K562 (cell line): ENCODE measurements around the gene FMNL1. TPM values are rescaled to one million over a fixed set of nuclear protein-coding genes. Genes with fewer than 3 reads are reported as not detected.

Source experiments
- BRD4 ChIP-seq: fragments of 200-600 bp; sonication (generic); IDR thresholded peaks from 2 replicates; pipeline ENCODE4 v1.6.1; 2017; ENCODE audit warnings: inconsistent platforms
- HDAC1 ChIP-seq, 2 experiments: fragments of 450-650 bp; IDR thresholded peaks; 2 replicates each; pipeline ENCODE4 v1.6.1; 2016 to 2017; ENCODE audit warnings: inconsistent platforms in 1 of 2, mild to moderate bottlenecking in 1 of 2, moderate library complexity in 1 of 2
- HNRNPL ChIP-seq: fragments of 200-400 bp; formaldehyde crosslinking; IDR thresholded peaks from 2 replicates; pipeline ENCODE4 v1.6.1; 2017; ENCODE audit warnings: low read depth, mild to moderate bottlenecking, low read length
- HNRNPUL1 ChIP-seq: fragments of 200-400 bp; formaldehyde crosslinking; IDR thresholded peaks from 2 replicates; pipeline ENCODE4 v1.6.1; 2017; ENCODE audit warnings: low read length
- KDM1A ChIP-seq, 2 experiments: fragments of 450-650 bp; IDR thresholded peaks; 2 replicates each; pipeline ENCODE4 v1.6.1; 2016; ENCODE audit warnings: mild to moderate bottlenecking in 2 of 2
- POLR3G ChIP-seq: IDR thresholded peaks from 2 replicates; pipeline ENCODE4 v1.6.1; 2011; ENCODE audit not compliant: insufficient read length, insufficient replicate concordance; ENCODE audit errors: extremely low read depth
- RBM39 ChIP-seq: fragments of 200-400 bp; formaldehyde crosslinking; optimal IDR thresholded peaks from 2 replicates; pipeline ENCODE3; 2018; ENCODE audit warnings: low read depth, low read length
- SMARCA4 ChIP-seq: fragments of 450-650 bp; IDR thresholded peaks from 2 replicates; pipeline ENCODE4 v1.6.1; 2016
- SMARCB1 ChIP-seq: IDR thresholded peaks from 2 replicates; pipeline ENCODE4 v1.6.1; 2011; ENCODE audit warnings: improper control_type of control experiment, low read depth; ENCODE audit not compliant: insufficient read length
- TRIM28 ChIP-seq: fragments of 450-650 bp; IDR thresholded peaks from 2 replicates; pipeline ENCODE4 v1.6.1; 2017
- ZNF212 ChIP-seq: fragments of 450-650 bp; formaldehyde crosslinking; IDR thresholded peaks from 2 replicates; pipeline ENCODE4 v1.4.0; 2020; ENCODE audit warnings: mild to moderate bottlenecking
- ZNF232 ChIP-seq: sonication (generic); formaldehyde crosslinking; IDR thresholded peaks from 2 replicates; pipeline ENCODE4 v1.8.0; 2022; ENCODE audit warnings: mild to moderate bottlenecking, missing genetic modification reagents
- ZNF766 ChIP-seq: fragments of 200-800 bp; sonication (Bioruptor generic); conservative IDR thresholded peaks from 2 replicates; pipeline ENCODE4 v1.6.1; 2016; ENCODE audit warnings: missing genetic modification characterization, missing compliant biosample characterization
- polyA plus RNA-seq, 8 experiments: library from polyadenylated mRNA; depleted of rRNA in 4 of 8; stranded (reverse) in 5 of 8; unstranded in 3 of 8; fragments of >200 nt; fragmentation: Nextera tagmentation in 2 of 8; fragmentation: Illumina TruSeq in 1 of 8; extraction: Ambion mirVana in 2 of 8; extraction: Trizol in 1 of 8; gene quantifications; 2 replicates each; pipeline versions ENCODE4 v1.2.1 to v1.2.3, GENCODE V29; 2011 to 2014; ENCODE audit warnings: inconsistent platforms in 1 of 8, missing spikeins in 1 of 8
- total RNA-seq, 7 experiments: library from RNA; depleted of rRNA in 6 of 7; stranded (reverse); fragments of >200 nt in 6 of 7; fragmentation: Illumina TruSeq in 2 of 7; extraction: Trizol in 2 of 7; gene quantifications; 2 replicates each; pipeline versions ENCODE4 v1.2.1 to v1.2.3, GENCODE V29; 2011 to 2021; ENCODE audit warnings: low replicate concordance in 1 of 7
- TF ChIP-seq, protein P1 (sequence below), 2 experiments: fragments of 450-650 bp; IDR thresholded peaks; 2 replicates each; pipeline ENCODE4 v1.6.1; 2016; ENCODE audit warnings: mild to moderate bottlenecking in 2 of 2, borderline replicate concordance in 1 of 2, low read depth in 1 of 2, moderate library complexity in 1 of 2
- TF ChIP-seq, protein P2 (sequence below): fragments of 250-450 bp; sonication (Bioruptor Pico); IDR thresholded peaks from 2 replicates; pipeline ENCODE4 v1.5.0; 2021
- TF ChIP-seq, protein P3 (sequence below): IDR thresholded peaks from 3 replicates; pipeline ENCODE4 v1.6.1; 2011; ENCODE audit warnings: borderline replicate concordance, mild to moderate bottlenecking; ENCODE audit not compliant: insufficient read length, insufficient read depth

Gene FMNL1
- total and polyA plus RNA-seq, 9 of the 15 experiments (the other 6 are each of a cell fraction or from before 2014, with no cell fraction given): 0.70 to 36.6 (median 7.7) TPM

DNA sequence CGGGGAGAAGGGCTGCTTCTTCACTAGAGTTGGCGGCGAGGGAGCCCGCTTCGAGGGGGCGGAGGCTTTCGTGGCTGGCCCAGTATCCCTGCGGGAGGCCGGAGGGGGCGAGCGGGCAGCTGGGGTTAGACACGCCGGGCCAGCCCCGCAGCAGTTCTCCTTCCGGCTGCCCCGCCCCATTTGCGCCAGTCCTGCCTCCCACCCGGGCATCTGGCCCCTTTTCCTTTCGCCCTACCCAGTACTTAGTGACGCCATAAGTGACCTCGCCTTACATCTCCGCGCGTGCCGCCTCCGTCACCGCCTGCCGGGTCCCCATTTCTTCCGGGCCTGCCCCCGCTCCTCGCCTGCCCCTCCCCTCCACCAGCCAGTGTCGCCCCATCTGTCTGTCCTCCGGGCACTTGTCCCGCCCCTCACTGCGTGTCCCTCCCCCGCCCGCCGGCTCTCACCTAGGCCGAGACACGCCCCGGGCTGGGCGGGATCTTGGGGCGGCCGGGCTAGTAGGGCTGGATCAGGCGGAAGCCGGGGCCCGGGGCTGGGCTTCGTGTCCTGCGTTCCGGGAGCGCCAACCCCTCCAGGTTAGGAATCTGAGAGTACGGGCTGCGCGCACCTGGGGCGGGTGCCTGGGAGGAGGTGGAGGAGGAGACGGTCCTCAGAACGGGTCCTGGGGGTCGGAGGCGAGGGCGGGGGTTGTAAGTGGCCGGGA is 25.9 kb downstream of the FMNL1 start (continued):
- TF ChIP-seq, protein P1, sequence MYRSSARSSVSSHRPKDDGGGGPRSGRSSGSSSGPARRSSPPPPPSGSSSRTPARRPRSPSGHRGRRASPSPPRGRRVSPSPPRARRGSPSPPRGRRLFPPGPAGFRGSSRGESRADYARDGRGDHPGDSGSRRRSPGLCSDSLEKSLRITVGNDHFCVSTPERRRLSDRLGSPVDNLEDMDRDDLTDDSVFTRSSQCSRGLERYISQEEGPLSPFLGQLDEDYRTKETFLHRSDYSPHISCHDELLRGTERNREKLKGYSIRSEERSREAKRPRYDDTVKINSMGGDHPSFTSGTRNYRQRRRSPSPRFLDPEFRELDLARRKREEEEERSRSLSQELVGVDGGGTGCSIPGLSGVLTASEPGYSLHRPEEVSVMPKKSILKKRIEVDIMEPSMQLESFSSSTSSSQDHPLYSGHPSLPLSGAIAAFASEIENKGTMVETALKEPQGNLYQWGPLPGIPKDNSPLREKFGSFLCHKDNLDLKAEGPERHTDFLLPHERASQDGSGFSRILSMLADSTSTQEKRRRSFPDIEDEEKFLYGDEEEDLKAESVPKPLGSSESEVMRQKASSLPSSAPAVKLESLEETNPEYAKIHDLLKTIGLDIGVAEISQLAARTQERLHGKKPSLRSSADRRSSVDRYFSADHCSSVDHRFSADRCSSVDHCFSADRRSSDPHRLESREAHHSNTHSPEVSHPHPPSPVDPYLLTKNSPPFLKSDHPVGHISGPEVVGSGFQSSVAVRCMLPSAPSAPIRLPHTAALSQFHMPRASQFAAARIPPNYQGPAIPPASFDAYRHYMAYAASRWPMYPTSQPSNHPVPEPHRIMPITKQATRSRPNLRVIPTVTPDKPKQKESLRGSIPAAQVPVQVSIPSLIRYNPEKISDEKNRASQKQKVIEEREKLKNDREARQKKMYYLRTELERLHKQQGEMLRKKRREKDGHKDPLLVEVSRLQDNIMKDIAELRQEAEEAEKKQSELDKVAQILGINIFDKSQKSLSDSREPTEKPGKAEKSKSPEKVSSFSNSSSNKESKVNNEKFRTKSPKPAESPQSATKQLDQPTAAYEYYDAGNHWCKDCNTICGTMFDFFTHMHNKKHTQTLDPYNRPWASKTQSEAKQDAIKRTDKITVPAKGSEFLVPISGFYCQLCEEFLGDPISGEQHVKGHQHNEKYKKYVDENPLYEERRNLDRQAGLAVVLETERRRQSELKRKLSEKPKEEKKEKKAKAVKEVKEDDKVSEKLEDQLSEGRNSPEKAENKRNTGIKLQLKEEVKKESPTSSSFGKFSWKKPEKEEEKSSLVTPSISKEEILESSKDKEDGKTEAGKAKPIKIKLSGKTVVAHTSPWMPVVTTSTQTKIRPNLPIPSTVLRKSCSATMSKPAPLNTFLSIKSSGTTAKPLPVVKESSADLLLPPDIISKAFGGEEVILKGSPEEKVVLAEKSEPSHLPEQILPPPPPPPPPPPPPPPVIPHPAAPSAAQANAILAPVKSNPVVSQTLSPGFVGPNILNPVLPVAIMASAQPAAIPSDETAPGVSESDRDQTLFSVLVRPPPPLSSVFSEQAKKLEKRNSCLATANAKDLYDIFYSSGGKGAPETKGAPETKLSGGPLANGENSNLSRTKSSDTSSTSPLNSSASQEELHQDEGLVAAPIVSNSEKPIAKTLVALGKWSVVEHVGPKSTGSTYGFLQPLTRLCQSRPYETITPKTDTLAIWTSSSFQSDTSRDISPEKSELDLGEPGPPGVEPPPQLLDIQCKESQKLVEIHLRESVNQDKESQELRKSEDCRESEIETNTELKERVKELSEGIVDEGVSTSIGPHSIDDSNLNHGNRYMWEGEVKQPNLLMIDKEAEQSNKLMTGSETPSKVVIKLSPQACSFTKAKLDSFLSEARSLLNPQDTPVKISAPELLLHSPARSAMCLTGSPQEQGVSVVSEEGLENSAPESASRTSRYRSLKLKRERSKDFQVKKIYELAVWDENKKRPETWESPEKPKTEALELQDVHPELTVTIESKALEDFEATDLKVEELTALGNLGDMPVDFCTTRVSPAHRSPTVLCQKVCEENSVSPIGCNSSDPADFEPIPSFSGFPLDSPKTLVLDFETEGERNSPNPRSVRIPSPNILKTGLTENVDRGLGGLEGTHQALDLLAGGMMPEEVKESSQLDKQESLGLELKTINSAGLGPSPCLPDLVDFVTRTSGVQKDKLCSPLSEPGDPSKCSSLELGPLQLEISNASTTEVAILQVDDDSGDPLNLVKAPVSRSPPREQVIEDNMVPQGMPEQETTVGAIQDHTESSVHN (IDR thresholded peaks at IDR 0.05; ENCODE audit: borderline replicate concordance in 1 of 2, low read depth in 1 of 2): no peak
- TF ChIP-seq SMARCB1 (no peak), BRD4 (no peak), SMARCA4 (no peak), HDAC1 (IDR thresholded peaks at IDR 0.05) (peak in 1 of 2 experiments; percentile 71; a peak in 2 of 4 replicates), HNRNPL (peak; percentile 78), ZNF212 (no peak), KDM1A (IDR thresholded peaks at IDR 0.05) (no peak), RBM39 (no peak), POLR3G (no peak), ZNF766 (no peak), TRIM28 (no peak), HNRNPUL1 (no peak), ZNF232 (CRISPR knock-in tag) (no peak)
- TF ChIP-seq, protein P2, sequence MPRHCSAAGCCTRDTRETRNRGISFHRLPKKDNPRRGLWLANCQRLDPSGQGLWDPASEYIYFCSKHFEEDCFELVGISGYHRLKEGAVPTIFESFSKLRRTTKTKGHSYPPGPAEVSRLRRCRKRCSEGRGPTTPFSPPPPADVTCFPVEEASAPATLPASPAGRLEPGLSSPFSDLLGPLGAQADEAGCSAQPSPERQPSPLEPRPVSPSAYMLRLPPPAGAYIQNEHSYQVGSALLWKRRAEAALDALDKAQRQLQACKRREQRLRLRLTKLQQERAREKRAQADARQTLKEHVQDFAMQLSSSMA (CRISPR knock-in tag): no peak
- TF ChIP-seq, protein P3, sequence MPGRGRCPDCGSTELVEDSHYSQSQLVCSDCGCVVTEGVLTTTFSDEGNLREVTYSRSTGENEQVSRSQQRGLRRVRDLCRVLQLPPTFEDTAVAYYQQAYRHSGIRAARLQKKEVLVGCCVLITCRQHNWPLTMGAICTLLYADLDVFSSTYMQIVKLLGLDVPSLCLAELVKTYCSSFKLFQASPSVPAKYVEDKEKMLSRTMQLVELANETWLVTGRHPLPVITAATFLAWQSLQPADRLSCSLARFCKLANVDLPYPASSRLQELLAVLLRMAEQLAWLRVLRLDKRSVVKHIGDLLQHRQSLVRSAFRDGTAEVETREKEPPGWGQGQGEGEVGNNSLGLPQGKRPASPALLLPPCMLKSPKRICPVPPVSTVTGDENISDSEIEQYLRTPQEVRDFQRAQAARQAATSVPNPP: no peak
